NT2/D1 (cell line): ENCODE data around the gene EPB41L2.

ENCODE experiments used
- SUZ12 ChIP-seq: IDR thresholded peaks from 2 replicates; pipeline ENCODE4 v1.6.1; 2011; ENCODE audit not compliant: insufficient read length, insufficient read depth; ENCODE audit errors: extremely low read depth
- YY1 ChIP-seq: IDR thresholded peaks from 2 replicates; pipeline ENCODE4 v1.6.1; 2011; ENCODE audit not compliant: insufficient read length, insufficient read depth
- ZNF274 ChIP-seq: IDR thresholded peaks from 2 replicates; pipeline ENCODE4 v1.6.1; 2011; ENCODE audit warnings: mild to moderate bottlenecking, low read depth, low read length

DNA sequence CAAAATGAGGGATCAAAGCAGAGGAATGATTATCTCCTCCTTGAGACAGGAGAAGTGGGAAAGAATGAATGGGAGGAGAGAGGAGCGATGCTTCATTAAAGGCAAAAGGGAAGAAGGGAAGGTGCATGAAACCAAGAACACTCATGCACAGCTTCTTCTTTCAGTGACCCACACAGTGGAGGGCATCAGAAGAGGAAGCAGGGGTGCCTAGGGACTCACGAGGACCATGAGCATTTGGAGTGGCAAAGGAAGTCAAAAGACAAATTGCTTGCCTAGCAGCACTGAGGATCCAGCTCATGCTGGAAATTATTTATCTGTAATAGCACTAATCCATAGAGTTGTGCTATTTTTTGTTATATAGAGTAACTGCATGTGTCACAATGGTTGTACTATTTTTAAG is 169.8 kb downstream of the EPB41L2 start:
- TF ChIP-seq SUZ12 = no peak
- no peak for TF ChIP-seq YY1
- 0 out of 2 replicates have a peak, but pooled peaks have one; percentile 21 for TF ChIP-seq ZNF274
